Stimulated activated memory B cell treated with anti-CD40 and anti-IgM and Interleukin-4, amounts not matched to agents 10 μg/mL and 1 μg/mL and 100 μg/mL, for 72 hours (primary cell): Measurements from ENCODE around the gene CITED1.

Experiments used
- ATAC-seq: fragments of 150-1000 bp; cut with Tn5 transposase; 2 replicates; pipeline ENCODE4 v1.10.0; 2021
- H3K27ac Mint-ChIP-seq: one replicate; pipeline ENCODE4 v1.8.0; 2022; ENCODE audit warnings: mild to moderate bottlenecking, mixed read lengths
- H3K27me3 Mint-ChIP-seq: one replicate; pipeline ENCODE4 v1.8.0; 2022; ENCODE audit warnings: mixed read lengths
- H3K36me3 Mint-ChIP-seq: one replicate; pipeline ENCODE4 v1.8.0; 2022; ENCODE audit warnings: mixed read lengths
- H3K4me1 Mint-ChIP-seq: one replicate; pipeline ENCODE4 v1.8.0; 2022; ENCODE audit warnings: mixed read lengths
- H3K4me3 Mint-ChIP-seq: one replicate; pipeline ENCODE4 v1.8.0; 2022; ENCODE audit warnings: mild to moderate bottlenecking, moderate library complexity, mixed read lengths
- H3K9me3 Mint-ChIP-seq: one replicate; pipeline ENCODE4 v1.8.0; 2022; ENCODE audit warnings: mixed read lengths

The CITED1 gene

DNA sequence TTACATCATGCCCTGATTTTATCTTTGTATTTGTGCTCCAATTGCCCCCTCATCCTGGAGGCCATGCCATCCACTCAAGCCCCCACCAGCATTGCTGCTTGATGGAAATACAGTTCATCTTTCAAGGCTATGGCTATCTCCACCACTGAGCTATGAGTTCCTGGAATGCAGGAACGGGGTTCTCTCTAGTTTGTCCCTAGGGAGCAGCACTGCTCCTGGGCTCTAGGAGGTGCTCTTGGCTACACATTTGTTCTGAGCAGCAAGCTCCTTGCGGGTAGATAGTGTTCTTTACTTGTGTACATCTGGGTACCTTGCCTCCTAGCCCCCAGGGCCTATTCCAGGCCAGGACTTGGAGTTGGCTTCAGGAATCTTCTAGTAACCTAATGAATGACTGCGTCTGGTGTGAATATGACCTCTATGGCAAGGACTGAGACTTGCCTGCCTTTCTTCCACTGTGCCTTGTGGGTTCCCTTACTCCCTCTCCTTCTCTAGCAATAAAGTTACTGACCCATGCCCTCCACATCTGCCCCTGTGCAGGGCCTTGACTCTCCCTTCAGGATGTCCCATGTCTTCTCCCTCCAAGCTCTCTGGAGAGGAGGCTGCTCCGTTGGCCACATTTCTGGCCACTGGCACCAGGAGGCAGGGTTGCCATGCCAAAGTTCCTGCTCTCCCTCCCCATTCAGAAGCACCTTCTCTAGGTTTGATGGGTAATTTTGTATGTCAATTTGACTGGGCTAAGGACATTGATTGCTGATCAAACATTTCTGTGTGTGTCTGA lies 7.6 kb downstream of the CITED1 start:
- H3K27ac Mint-ChIP-seq: no peak overlapping the region
- no peak overlapping the region for H3K4me3 Mint-ChIP-seq
- no peaks in the 10 kb centered on the region for H3K4me1 Mint-ChIP-seq
- ATAC-seq: no peak
- no peaks in the 10 kb centered on the region for H3K36me3 Mint-ChIP-seq
- no peaks in the 10 kb centered on the region for H3K9me3 Mint-ChIP-seq
- H3K27me3 Mint-ChIP-seq: peaks cover 68% of the 10 kb centered on the region

DNA sequence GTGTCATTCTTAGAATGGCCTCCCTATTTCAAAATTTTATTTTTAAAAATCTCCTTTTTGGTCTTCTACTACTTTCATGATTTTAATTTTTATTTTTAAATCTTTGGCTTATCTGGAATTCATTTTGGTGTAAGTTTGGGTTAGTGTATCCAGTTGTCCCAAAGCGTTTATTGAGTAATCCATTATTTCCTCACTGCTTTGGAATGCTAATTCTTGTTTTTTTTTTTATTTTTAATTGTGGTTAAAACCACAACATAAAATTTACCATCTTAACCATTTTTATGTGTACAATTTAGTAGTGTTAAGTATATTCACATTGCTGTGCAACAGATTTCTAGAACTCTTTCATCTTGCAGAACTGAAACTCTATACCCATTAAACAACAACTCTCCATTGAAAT lies 8.7 kb downstream of the CITED1 start:
- ATAC-seq: no peak
- H3K27me3 Mint-ChIP-seq: peaks cover 66% of the 10 kb centered on the region
- H3K36me3 Mint-ChIP-seq: no peaks in the 10 kb centered on the region
- no peak overlapping the region for H3K27ac Mint-ChIP-seq
- H3K4me1 Mint-ChIP-seq: no peaks in the 10 kb centered on the region
- no peaks in the 10 kb centered on the region for H3K9me3 Mint-ChIP-seq
- H3K4me3 Mint-ChIP-seq: no peak overlapping the region

DNA sequence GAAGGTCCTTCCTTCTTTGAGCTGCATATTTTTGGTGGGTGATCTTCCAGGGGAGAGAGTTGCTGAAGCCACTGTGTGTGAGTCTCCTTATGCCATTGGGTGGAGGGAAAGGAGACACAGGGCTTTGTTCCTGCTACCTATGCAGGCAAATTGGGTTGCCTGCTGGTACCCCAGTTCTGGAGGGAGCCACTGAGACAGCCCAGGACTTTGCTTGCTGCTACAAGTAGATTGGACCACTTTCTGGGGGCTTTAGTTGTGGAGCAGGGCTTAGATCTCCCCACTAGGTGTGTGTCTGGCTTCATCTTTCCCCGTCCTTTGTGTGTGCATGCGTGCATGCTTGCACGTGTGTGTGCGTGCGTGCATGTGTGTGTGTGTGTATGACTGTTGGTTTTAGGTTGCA lies 10.0 kb downstream of the CITED1 start:
- no peaks in the 10 kb centered on the region for H3K36me3 Mint-ChIP-seq
- no peak overlapping the region for H3K27ac Mint-ChIP-seq
- H3K27me3 Mint-ChIP-seq: peaks cover 56% of the 10 kb centered on the region
- no peaks in the 10 kb centered on the region for H3K4me1 Mint-ChIP-seq
- no peak for ATAC-seq
- H3K9me3 Mint-ChIP-seq: no peaks in the 10 kb centered on the region
- no peak overlapping the region for H3K4me3 Mint-ChIP-seq

DNA sequence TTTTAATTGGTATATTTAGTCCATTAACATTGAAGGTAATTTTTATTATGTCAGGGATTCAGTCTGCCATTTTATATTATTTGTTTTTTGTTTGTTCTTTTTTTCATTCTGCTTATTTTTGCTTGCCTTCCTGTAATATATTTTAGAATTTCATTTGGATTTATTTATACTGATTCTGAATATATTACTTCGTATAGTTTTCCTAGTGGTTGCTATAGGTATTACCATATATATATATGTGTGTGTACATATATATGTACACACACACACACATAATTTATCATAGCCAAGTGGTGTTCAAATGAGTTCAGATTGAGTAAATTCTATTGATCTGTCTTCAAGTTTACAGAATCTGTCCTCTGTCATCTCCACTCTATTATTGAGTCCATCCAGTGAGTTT lies 11.2 kb downstream of the CITED1 start:
- Mint-ChIP-seq H3K27me3 (peaks cover 58% of the 10 kb centered on the region), H3K4me3 (no peak overlapping the region)
- no peak for ATAC-seq

DNA sequence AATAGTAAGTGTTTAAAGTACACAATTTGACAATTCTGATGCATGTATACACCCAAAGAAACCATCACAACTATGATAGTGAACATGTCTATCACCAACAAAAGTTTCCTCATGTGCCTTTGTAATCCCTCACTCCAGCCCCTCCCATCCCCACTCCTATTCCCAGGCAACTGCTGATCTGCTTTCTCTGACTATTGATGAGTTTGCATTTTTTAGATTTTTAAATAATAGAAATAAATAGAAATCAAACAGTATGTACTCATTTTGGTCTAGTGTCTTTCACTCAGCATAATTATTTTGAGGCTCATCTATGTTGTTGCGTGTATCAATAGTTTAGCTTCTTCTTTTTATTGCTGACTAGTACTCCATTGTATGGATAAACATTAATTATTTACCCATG lies 23.4 kb downstream of the CITED1 start:
- H3K27ac Mint-ChIP-seq: no peak overlapping the region
- no peak overlapping the region for H3K4me3 Mint-ChIP-seq
- peaks cover under 1% of the 10 kb centered on the region for H3K4me1 Mint-ChIP-seq
- ATAC-seq: no peak
- H3K9me3 Mint-ChIP-seq: no peaks in the 10 kb centered on the region
- H3K27me3 Mint-ChIP-seq: no peaks in the 10 kb centered on the region
- H3K36me3 Mint-ChIP-seq: no peaks in the 10 kb centered on the region

More for the DNA sequence above, 11.2 kb downstream of the CITED1 start:
- H3K4me1 Mint-ChIP-seq: no peaks in the 10 kb centered on the region
- H3K36me3 Mint-ChIP-seq: no peaks in the 10 kb centered on the region
- H3K27ac Mint-ChIP-seq: no peak overlapping the region
- H3K9me3 Mint-ChIP-seq: no peaks in the 10 kb centered on the region

DNA sequence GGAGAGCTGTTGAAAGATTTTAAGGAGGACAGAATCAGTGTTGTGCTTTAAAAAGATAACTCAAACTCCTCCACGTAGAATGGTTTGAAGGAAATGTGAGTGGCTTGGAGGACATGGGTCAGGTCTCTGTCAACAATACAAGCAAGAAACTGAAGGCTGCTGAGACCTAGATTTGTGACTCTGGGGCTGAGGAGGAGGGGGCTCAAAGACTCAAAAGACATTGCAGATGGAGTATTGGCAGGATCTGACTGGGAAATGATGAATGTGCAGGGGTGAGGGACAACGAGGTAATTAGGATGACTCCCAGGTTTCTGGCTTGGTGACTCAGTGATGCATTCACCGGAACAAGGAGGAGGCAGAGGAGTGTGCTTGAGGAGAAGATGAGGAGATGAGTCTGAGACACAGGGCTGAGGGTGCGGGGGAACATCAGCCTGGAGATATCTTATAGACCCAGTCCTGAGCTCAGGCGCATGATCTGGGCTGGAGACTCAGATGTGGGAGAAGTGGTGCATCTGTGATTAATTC lies 25.3 kb downstream of the CITED1 start:
- H3K4me1 Mint-ChIP-seq: peaks cover 11% of the 10 kb centered on the region
- peaks cover 6% of the 10 kb centered on the region for H3K36me3 Mint-ChIP-seq
- no peaks in the 10 kb centered on the region for H3K27me3 Mint-ChIP-seq
- no peak overlapping the region for H3K4me3 Mint-ChIP-seq
- no peak for ATAC-seq
- H3K27ac Mint-ChIP-seq: no peak overlapping the region
- no peaks in the 10 kb centered on the region for H3K9me3 Mint-ChIP-seq

DNA sequence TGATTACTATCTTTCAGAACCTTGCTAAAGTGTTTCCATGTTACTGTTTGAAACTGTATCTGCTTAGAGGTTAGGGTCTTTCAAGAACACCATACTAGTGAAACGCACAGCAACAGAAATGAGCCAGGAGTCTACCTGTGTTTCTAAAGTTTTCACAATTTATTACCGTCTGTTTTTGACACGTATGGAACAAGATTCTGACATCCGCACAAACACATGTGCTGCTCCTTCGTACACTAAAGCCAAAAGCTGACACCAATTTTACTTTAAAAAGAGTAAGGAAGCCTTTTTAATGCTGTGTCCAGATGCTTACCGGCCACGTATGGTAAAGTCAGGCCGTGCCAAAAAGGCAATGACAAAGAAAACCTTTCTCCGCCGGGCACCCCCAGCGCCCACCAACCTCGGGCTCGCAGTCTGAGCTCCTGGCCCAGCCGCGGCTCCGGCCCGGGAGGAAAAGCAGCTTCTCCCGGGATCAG lies 29.2 kb downstream of the CITED1 start:
- ATAC-seq: no peak
- no peaks in the 10 kb centered on the region for H3K27me3 Mint-ChIP-seq
- H3K36me3 Mint-ChIP-seq: peaks cover 40% of the 10 kb centered on the region
- no peaks in the 10 kb centered on the region for H3K9me3 Mint-ChIP-seq
- H3K4me1 Mint-ChIP-seq: peaks cover 34% of the 10 kb centered on the region
- peak overlapping the region; percentile 96 for H3K4me3 Mint-ChIP-seq
- peak overlapping the region; percentile 98 for H3K27ac Mint-ChIP-seq

DNA sequence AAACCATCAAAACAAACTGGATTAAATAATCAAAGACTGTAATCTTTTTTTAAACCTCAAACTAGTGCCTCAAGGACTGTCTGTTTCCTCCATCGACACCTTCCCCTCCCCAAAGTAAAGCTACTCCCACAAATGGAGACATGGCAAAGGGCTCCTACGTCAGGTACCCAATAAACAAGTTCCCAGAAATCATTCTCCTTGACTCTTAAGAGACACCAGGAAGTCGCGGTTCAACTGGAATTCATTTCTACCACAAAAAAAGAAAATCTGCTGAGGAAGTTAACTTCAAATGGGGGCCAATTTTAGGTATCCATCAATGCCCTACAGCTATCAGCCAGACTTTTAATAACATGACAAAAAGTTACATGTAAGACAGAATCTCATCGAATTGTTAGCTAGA lies 31.2 kb downstream of the CITED1 start:
- Mint-ChIP-seq H3K4me1 (peaks cover 34% of the 10 kb centered on the region), H3K27ac (peak overlapping the region; percentile 32), H3K36me3 (peaks cover 44% of the 10 kb centered on the region), H3K9me3 (no peaks in the 10 kb centered on the region), H3K4me3 (peak overlapping the region; percentile 96), H3K27me3 (no peaks in the 10 kb centered on the region)
- ATAC-seq: no peak

DNA sequence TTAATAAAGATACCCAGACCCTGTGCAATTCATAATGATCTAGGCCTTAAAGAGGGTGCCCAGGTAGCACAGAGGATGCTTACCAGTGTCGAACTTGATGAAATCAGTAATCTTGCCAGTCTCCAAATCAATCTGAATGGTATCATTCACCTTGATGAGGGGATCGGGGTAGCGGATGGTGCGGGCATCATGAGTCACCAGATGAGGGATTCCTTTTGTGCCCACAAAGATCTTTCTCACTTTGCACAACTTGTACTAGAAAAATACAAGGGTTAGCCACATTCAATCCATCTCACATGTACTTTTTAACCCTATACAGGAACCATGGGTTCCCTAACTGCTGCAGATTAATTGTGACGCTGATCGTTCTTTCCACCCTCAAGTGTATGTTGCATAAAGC lies 32.0 kb downstream of the CITED1 start:
- ATAC-seq: no peak
- Mint-ChIP-seq H3K27ac (peak overlapping the region; percentile 32), H3K36me3 (peaks cover 44% of the 10 kb centered on the region), H3K4me1 (peaks cover 34% of the 10 kb centered on the region), H3K9me3 (no peaks in the 10 kb centered on the region), H3K4me3 (peak overlapping the region; percentile 96), H3K27me3 (no peaks in the 10 kb centered on the region)

DNA sequence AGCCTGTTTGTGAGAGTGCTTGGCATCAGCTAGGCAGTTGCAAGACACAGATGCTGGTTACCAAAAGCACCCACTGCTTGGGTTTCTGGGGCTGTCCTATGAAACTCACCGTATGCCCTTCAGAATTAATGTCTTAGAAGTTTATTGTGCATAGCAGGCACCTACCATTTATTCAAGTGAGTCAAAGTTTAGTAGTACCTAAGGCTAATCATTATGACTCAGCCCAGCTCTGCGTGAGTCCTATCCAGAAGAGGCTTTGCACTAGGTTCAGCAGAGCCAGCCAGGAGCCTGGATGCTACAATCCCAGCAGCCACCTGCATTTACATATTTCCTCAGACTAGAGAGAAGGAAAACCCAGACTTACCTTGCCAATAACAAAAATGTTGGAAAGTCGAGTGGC lies 32.8 kb downstream of the CITED1 start:
- Mint-ChIP-seq H3K9me3 (no peaks in the 10 kb centered on the region), H3K36me3 (peaks cover 50% of the 10 kb centered on the region), H3K27me3 (no peaks in the 10 kb centered on the region), H3K4me3 (no peak overlapping the region), H3K4me1 (peaks cover 34% of the 10 kb centered on the region), H3K27ac (no peak overlapping the region)
- no peak for ATAC-seq

DNA sequence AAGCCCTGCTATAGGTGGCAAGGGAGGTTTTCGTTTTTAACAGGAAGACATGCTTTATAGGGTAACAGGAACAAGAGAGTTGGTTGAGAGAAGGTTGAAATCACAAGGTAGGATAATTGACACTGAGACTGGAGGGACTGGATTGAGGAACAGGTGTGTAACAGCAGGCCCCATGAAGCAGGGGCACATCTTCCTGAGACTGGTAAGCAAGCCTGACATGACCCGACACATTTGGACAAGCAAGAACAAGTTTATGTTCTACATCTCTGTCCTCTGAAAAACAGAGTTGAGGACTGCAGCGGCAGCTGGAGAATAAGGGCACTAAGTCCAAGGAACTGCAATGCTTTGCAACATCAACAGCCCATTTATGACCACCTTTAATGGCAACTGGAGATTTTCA lies 33.9 kb downstream of the CITED1 start:
- H3K9me3 Mint-ChIP-seq: no peaks in the 10 kb centered on the region
- ATAC-seq: no peak
- H3K36me3 Mint-ChIP-seq: peaks cover 54% of the 10 kb centered on the region
- H3K4me1 Mint-ChIP-seq: peaks cover 30% of the 10 kb centered on the region
- H3K4me3 Mint-ChIP-seq: no peak overlapping the region
- no peak overlapping the region for H3K27ac Mint-ChIP-seq
- no peaks in the 10 kb centered on the region for H3K27me3 Mint-ChIP-seq

DNA sequence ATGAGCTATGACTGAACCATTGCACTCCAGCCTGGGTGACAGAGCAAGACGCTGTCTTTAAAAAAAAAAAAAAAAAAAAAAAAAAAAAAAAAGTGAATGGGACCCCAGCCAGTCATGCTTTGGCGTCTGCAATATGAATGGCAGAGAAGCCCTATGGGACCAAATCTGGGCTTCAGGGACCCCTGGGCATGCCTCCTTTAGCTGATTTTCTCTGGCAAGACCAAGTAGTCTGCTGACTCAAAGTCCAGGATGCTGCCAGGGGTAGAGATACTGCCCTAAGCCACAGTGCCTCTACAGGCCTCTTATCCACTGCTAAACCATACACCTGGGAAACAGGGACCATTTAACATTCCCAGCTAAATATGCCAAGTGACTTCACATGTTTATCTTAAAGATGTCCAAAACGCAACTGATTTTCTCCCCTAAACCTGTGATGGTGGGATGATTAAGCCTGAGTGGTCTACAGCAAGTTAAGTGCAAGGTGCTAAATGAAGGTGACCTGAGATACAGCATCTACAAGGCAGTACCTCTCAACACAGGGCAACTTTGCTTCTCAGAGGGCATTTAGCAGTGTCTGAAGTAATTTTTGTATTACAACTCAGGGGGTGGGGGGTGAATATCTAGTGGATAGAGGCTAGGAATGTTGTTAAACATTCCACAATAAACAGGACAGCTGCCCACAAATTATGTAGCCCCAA lies 34.5 kb downstream of the CITED1 start:
- Mint-ChIP-seq H3K9me3 (no peaks in the 10 kb centered on the region), H3K36me3 (peaks cover 54% of the 10 kb centered on the region), H3K4me1 (peaks cover 30% of the 10 kb centered on the region), H3K4me3 (no peak overlapping the region), H3K27me3 (no peaks in the 10 kb centered on the region), H3K27ac (no peak overlapping the region)
- no peak for ATAC-seq

DNA sequence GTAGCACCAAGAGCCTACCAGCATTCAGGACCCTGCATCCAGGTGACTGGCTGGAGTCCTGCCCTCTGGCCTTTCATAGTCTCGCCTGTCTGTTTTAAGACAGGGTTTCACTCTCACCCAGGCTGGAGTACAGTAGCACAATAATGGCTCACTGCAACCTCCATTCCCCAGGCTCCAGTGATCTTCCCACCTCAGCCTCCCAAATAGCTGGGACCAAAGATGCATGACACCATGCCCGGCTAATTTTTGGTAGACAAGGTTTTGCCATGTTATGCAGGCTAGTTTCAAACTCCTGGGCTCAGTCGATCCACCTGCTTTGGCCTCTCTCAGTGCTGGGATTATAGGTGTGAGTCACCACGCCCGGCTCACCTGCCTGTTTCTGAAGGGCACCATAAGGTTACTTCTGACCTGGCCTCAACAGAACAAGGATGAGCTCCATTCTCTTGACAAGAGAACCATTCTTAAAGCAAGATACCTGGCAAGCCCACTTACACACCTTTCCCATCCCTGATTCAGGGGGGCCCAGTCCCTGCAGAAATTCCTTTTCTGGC lies 35.3 kb downstream of the CITED1 start:
- Mint-ChIP-seq H3K9me3 (no peaks in the 10 kb centered on the region), H3K4me3 (no peak overlapping the region), H3K4me1 (peaks cover 23% of the 10 kb centered on the region), H3K27me3 (no peaks in the 10 kb centered on the region), H3K36me3 (peaks cover 48% of the 10 kb centered on the region), H3K27ac (no peak overlapping the region)
- ATAC-seq: no peak

DNA sequence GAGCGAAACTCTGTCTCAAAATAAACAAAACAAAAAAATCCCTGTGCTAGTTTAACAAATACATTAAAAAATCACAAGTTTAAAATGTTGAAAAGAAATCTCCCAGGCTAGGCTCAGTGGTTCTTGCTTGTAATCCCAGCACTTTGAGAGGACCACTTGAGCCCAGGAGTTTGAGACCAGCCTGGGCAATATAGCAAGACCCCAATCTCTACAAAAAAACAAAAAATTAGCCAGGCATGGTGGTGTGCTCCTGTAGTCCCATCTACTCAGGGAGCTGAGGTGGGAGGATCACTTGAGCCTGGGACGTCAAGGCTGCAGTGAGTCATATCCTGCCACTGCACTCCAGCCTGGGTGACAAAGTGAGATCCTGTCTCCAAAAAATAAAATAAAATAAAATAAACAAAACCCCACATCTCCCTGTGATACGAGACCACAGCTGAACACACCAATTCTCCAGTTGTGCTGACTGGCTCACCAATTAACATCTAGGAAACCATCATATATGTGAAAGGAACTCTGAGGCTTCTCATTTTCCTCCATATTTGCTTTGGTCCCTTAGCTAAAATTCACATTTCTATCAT lies 36.0 kb downstream of the CITED1 start:
- ATAC-seq: no peak
- peaks cover 19% of the 10 kb centered on the region for H3K4me1 Mint-ChIP-seq
- H3K9me3 Mint-ChIP-seq: no peaks in the 10 kb centered on the region
- H3K27me3 Mint-ChIP-seq: no peaks in the 10 kb centered on the region
- H3K27ac Mint-ChIP-seq: no peak overlapping the region
- H3K4me3 Mint-ChIP-seq: no peak overlapping the region
- H3K36me3 Mint-ChIP-seq: peaks cover 42% of the 10 kb centered on the region

DNA sequence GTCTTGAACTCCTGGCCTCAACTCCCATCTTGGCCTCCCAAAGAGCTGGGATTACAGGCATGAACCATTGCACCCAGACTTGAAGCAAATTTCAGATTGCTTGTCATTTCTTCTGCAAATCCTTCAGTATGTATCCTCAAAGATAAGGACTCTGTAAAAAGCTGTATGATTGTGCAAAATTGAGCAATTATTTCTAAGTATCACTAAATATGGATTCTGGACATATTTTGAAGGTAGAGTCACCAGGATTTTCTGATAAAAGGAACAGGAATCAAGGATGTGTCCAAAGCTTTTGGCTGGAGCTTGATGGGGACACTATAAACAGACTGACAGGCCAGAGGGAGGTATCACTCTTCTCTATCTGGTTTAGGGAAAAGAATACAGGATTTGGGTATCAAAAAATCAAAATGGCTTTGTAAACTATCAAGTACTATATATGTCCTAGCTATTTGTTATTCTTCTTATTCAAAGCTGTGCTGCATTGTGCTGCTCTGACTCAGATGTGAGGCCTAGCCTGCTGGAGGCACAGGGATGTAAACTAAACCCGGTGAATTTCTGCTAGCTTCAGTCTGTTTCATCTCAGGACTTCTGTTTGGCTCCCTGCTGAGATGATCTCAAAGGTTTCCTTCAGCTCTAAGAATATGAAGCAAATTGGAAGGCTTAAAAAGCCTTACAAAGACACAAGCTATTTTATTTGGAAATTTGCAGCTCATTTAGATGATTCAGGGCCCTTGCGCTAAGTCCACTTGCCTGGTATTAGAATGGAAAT lies 36.9 kb downstream of the CITED1 start:
- Mint-ChIP-seq H3K4me3 (no peak overlapping the region), H3K9me3 (no peaks in the 10 kb centered on the region), H3K27ac (no peak overlapping the region), H3K4me1 (peaks cover 9% of the 10 kb centered on the region), H3K36me3 (peaks cover 32% of the 10 kb centered on the region), H3K27me3 (no peaks in the 10 kb centered on the region)
- ATAC-seq: no peak
